SK-N-SH (cell line): ENCODE measurements around the gene RRP9. TPM values are rescaled to one million over a fixed set of nuclear protein-coding genes. Genes with fewer than 3 reads are reported as not detected.
"Not testable (repeated sequence)": the region's sequence is repeated elsewhere in the genome, so short reads cannot be mapped to it uniquely, and the experiment has no call there.

Experiments
- CTCF ChIA-PET: fragments of 300-600, 350-600 bp; formaldehyde crosslinking; extraction: SDS; loops from one replicate; lab custom pipeline; 2021; lab: Yijun Ruan, JAX
- POLR2A ChIA-PET: fragments of 350-600 bp; sonication (Branson Sonifier 250); formaldehyde crosslinking; extraction: SDS; loops from one replicate; lab custom pipeline; 2020; ENCODE audit warnings: antibody characterized with exemption, inconsistent platforms; lab: Yijun Ruan, JAX
- DNase-seq: peaks from one replicate; pipeline ENCODE4 v3.0.0; 2012
- H2AFZ ChIP-seq: fragments of 200-600 bp; sonication (generic); 2 replicates; pipeline ENCODE4 v1.8.1; 2016; ENCODE audit warnings: antibody characterized with exemption, mild to moderate bottlenecking, low read depth
- H3F3A ChIP-seq: fragments of 200-600 bp; sonication (generic); replicated peaks from 2 replicates; pipeline ENCODE3; 2016; ENCODE audit warnings: antibody characterized with exemption, mild to moderate bottlenecking; ENCODE audit not compliant: insufficient read depth
- H3K27ac ChIP-seq, 2 experiments: fragments of 200-500 bp in 1 of 2; fragments of 200-600 bp in 1 of 2; sonication (Bioruptor generic) in 1 of 2; sonication (generic), shearing (Covaris generic) in 1 of 2; 2 replicates each; pipeline versions ENCODE4 v1.5.1 to v1.6.1; 2014 to 2016; ENCODE audit warnings: low read depth in 2 of 2, inconsistent platforms in 1 of 2, low read length in 1 of 2, mild to moderate bottlenecking in 1 of 2, mixed read lengths in 1 of 2
- H3K27me3 ChIP-seq: fragments of 200-600 bp; sonication (generic), shearing (Covaris generic); 2 replicates; pipeline ENCODE4 v1.6.1; 2016; ENCODE audit warnings: mixed run types; ENCODE audit not compliant: insufficient read depth
- H3K36me3 ChIP-seq, 2 experiments: fragments of 200-500 bp in 1 of 2; fragments of 200-600 bp in 1 of 2; sonication (Bioruptor generic) in 1 of 2; sonication (generic) in 1 of 2; replicated peaks in 1 of 2; 2 replicates each; pipeline versions ENCODE3 to v1.5.1; 2014 to 2016; ENCODE audit warnings: low read length in 1 of 2, mild to moderate bottlenecking in 1 of 2; ENCODE audit not compliant: insufficient read depth in 2 of 2, control insufficient read depth in 1 of 2
- H3K4me1 ChIP-seq, 2 experiments: fragments of 200-500 bp in 1 of 2; fragments of 200-600 bp in 1 of 2; sonication (Bioruptor generic) in 1 of 2; sonication (generic), shearing (Covaris generic) in 1 of 2; 2 replicates each; pipeline versions ENCODE4 v1.5.1 to v1.6.1; 2014 to 2016; ENCODE audit warnings: low read depth in 1 of 2, low read length in 1 of 2, mixed run types in 1 of 2; ENCODE audit not compliant: insufficient read depth in 2 of 2, control insufficient read depth in 1 of 2
- H3K4me2 ChIP-seq: fragments of 200-600 bp; sonication (generic), shearing (Covaris generic); 2 replicates; pipeline ENCODE4 v1.6.1; 2017; ENCODE audit warnings: mixed run types
- H3K4me3 ChIP-seq, 2 experiments: fragments of 200-500 bp in 1 of 2; fragments of 200-600 bp in 1 of 2; sonication (Bioruptor generic) in 1 of 2; sonication (generic), shearing (Covaris generic) in 1 of 2; 2 replicates each; pipeline versions ENCODE4 v1.5.1 to v1.8.1; 2014 to 2016; ENCODE audit warnings: low read depth in 2 of 2, inconsistent platforms in 1 of 2, low read length in 1 of 2, mild to moderate bottlenecking in 1 of 2, mixed read lengths in 1 of 2, moderate library complexity in 1 of 2
- H3K79me2 ChIP-seq: fragments of 200-600 bp; sonication (generic); 2 replicates; pipeline ENCODE4 v1.8.1; 2017; ENCODE audit warnings: mild to moderate bottlenecking; ENCODE audit not compliant: insufficient read depth
- H3K9ac ChIP-seq: fragments of 200-600 bp; sonication (generic); 2 replicates; pipeline ENCODE4 v1.6.1; 2017; ENCODE audit warnings: mixed run types
- H3K9me2 ChIP-seq: fragments of 200-600 bp; sonication (generic); 2 replicates; pipeline ENCODE4 v1.6.1; 2017; ENCODE audit warnings: mixed run types
- H3K9me3 ChIP-seq: fragments of 200-600 bp; sonication (generic); 2 replicates; pipeline ENCODE4 v1.6.1; 2017; ENCODE audit warnings: mixed run types, mild to moderate bottlenecking, moderate library complexity
- H4K20me1 ChIP-seq: fragments of 200-600 bp; sonication (generic); 2 replicates; pipeline ENCODE4 v1.6.1; 2017; ENCODE audit warnings: mild to moderate bottlenecking, mixed run types; ENCODE audit not compliant: insufficient read depth
- FOSL2 ChIP-seq: IDR thresholded peaks from 2 replicates; pipeline ENCODE4 v1.4.0; 2012; ENCODE audit warnings: low read depth, mild to moderate bottlenecking, moderate library complexity, borderline replicate concordance
- GABPA ChIP-seq: IDR thresholded peaks from 2 replicates; pipeline ENCODE4 v1.4.0; 2012; ENCODE audit warnings: low read depth, mild to moderate bottlenecking
- IRF3 ChIP-seq: fragments of 150-350 bp; IDR thresholded peaks from 2 replicates; pipeline ENCODE4 v1.6.1; 2016; ENCODE audit warnings: mild to moderate bottlenecking, low read depth, low read length
- NRF1 ChIP-seq: IDR thresholded peaks from 2 replicates; pipeline ENCODE4 v1.6.1; 2012; ENCODE audit warnings: low read depth, mild to moderate bottlenecking, low read length
- POLR2AphosphoS5 ChIP-seq: IDR thresholded peaks from 2 replicates; pipeline ENCODE4 v1.6.1; 2012; ENCODE audit warnings: low read depth, low read length
- RCOR1 ChIP-seq: fragments of 150-350 bp; IDR thresholded peaks from 2 replicates; pipeline ENCODE4 v1.6.1; 2017; ENCODE audit warnings: antibody characterized with exemption, low read length
- REST ChIP-seq: IDR thresholded peaks from 2 replicates; pipeline ENCODE4 v1.6.1; 2012; ENCODE audit warnings: mild to moderate bottlenecking, low read depth, low read length, moderate library complexity
- SMC3 ChIP-seq: IDR thresholded peaks from 2 replicates; pipeline ENCODE4 v1.6.1; 2012; ENCODE audit warnings: low read depth, low read length, improper control_type of control experiment
- WGBS: methylation state at CpG from one replicate; pipeline ENCODE4 v1.1.6; 2017; ENCODE audit warnings: low lambda C conversion rate; 5-methylcytosine and 5-hydroxymethylcytosine counted together
- polyA plus RNA-seq, 3 experiments: library from polyadenylated mRNA; depleted of rRNA; stranded (reverse); fragments of >200 nt; gene quantifications; 2 replicates each; pipeline ENCODE4 v1.2.3, GENCODE V29; 2012

Gene RRP9
- polyA plus RNA-seq, 1 of the 3 experiments (the other 2 are of a cell fraction): 49.6 TPM

- POLR2A ChIA-PET: no interaction called here
- H3F3A ChIP-seq: no peaks in the 10 kb centered on the region
- H4K20me1 ChIP-seq: no peaks in the 10 kb centered on the region
- no peak for TF ChIP-seq REST
- TF ChIP-seq POLR2AphosphoS5: no peak
- no peak for TF ChIP-seq SMC3
- no peak for TF ChIP-seq IRF3
- TF ChIP-seq RCOR1: no peak
- TF ChIP-seq FOSL2: no peak
- no peak for TF ChIP-seq NRF1
- no peak for TF ChIP-seq GABPA
- H3K79me2 ChIP-seq: no peaks in the 10 kb centered on the region
- no peaks in the 10 kb centered on the region for H3K4me1 ChIP-seq
- H2AFZ ChIP-seq: no peak overlapping the region
- H3K27ac ChIP-seq: no peak overlapping the region
- no peaks in the 10 kb centered on the region for H3K9me3 ChIP-seq
- no peak overlapping the region for H3K4me3 ChIP-seq
- no peaks in the 10 kb centered on the region for H3K36me3 ChIP-seq
- CTCF ChIA-PET: no interaction called here
- 24% methylated on average over 2 of the region's 2 CpGs for WGBS
- no peak overlapping the region for H3K4me2 ChIP-seq
- no peak overlapping the region for H3K9ac ChIP-seq
- no peaks in the 10 kb centered on the region for H3K9me2 ChIP-seq
- no peak for DNase-seq
- no peaks in the 10 kb centered on the region for H3K27me3 ChIP-seq
Observed at GRCh38 chr3:51904034-51904823, 37.5 kb downstream of the RRP9 start.

- H3K27ac ChIP-seq, POLR2A ChIA-PET, H3K9me3 ChIP-seq, H3K9ac ChIP-seq, H3K4me2 ChIP-seq, H3K79me2 ChIP-seq, DNase-seq, CTCF ChIA-PET, H4K20me1 ChIP-seq, H3K4me1 ChIP-seq, H3K9me2 ChIP-seq, H3K36me3 ChIP-seq, H3K27me3 ChIP-seq, H2AFZ ChIP-seq, H3F3A ChIP-seq, H3K4me3 ChIP-seq: not testable (repeated sequence)
- WGBS: 35% methylated on average over 7 of the region's 7 CpGs
Observed at GRCh38 chr3:51902361-51902760, 39.3 kb downstream of the RRP9 start.

- CTCF ChIA-PET, H3K4me1 ChIP-seq: not testable (repeated sequence)
Observed at GRCh38 chr3:51900043-51900442, 41.7 kb downstream of the RRP9 start.

More at GRCh38 chr3:51900043-51900442, 41.7 kb downstream of the RRP9 start:
- H3K4me3 ChIP-seq, POLR2A ChIA-PET, H3K9me3 ChIP-seq, H3K4me2 ChIP-seq, H3K27ac ChIP-seq, H3F3A ChIP-seq, H3K79me2 ChIP-seq, H2AFZ ChIP-seq, H3K9ac ChIP-seq, H3K36me3 ChIP-seq, H3K27me3 ChIP-seq, DNase-seq, H3K9me2 ChIP-seq, H4K20me1 ChIP-seq: not testable (repeated sequence)
- 29% methylated on average over 7 of the region's 7 CpGs for WGBS
